Psoas muscle (tissue), 8 donors: Measurements from ENCODE around the gene CTPS2. TPM values are rescaled to one million over a fixed set of nuclear protein-coding genes. Genes with fewer than 3 reads are reported as not detected.

Experiments
- ATAC-seq, 4 donors: fragments of 200-7000 bp; cut with Tn5 transposase; one replicate each; pipeline ENCODE4 v1.9.1; 2020; ENCODE audit warnings: moderate library complexity in 3 of 4, mild to moderate bottlenecking in 2 of 4
- DNase-seq, 2 donors: peaks; one replicate each; pipeline ENCODE4 v3.0.0-alpha.2; 2020
- H3K27ac ChIP-seq: fragments of 200-600 bp; one replicate; pipeline ENCODE4 v1.8.0; 2022
- H3K27me3 ChIP-seq, 3 donors: fragments of 200-600 bp in 1 of 3; one replicate each; pipeline versions ENCODE4 v1.6.1 to v1.8.0; 2013 to 2022; ENCODE audit warnings: low read length in 2 of 3, mild to moderate bottlenecking in 2 of 3, moderate library complexity in 1 of 3; ENCODE audit not compliant: insufficient read depth in 3 of 3
- H3K36me3 ChIP-seq, 2 donors: fragments of 200-600 bp in 1 of 2; one replicate each; pipeline versions ENCODE4 v1.6.1 to v1.8.0; 2013 to 2022; ENCODE audit warnings: low read depth in 1 of 2, mild to moderate bottlenecking in 1 of 2, moderate library complexity in 1 of 2; ENCODE audit not compliant: insufficient read depth in 1 of 2
- H3K4me1 ChIP-seq: fragments of 200-600 bp; one replicate; pipeline ENCODE4 v1.8.0; 2022
- H3K4me3 ChIP-seq: fragments of 200-600 bp; one replicate; pipeline ENCODE4 v1.8.0; 2022; ENCODE audit warnings: mild to moderate bottlenecking
- H3K9me3 ChIP-seq: fragments of 200-600 bp; one replicate; pipeline ENCODE4 v1.8.0; 2022
- WGBS, 3 donors: extraction: QIAGEN DNeasy Blood & Tissue Kit; methylation state at CpG; one replicate each; pipeline versions ENCODE4 v1.1.6 to v1.1.7; 2013; 5-methylcytosine and 5-hydroxymethylcytosine counted together
- intact Hi-C, 2 donors: fragments of 100-400 bp; cut with DNase I; formaldehyde crosslinking; loops; one replicate each; pipeline versions ENCODE4 v1.11.0 to v1.14.2; 2022
- polyA plus RNA-seq, 3 donors: library from polyadenylated mRNA; stranded (reverse); fragments of 200-250 nt; gene quantifications; one replicate each; pipeline ENCODE4 v1.2.3, GENCODE V29; 2013
- total RNA-seq, 4 donors: library from RNA; stranded (reverse); fragmentation: NEBNext Ultra II Directional in 2 of 4; extraction: Animal tissue kit (Norgen Biotek cat#: 25700) in 2 of 4; gene quantifications; one replicate each; pipeline versions ENCODE4 v1.2.1 to v1.2.4, GENCODE V29; 2021 to 2023
- TF ChIP-seq, protein P1 (sequence below): fragments of 200-600 bp; IDR thresholded peaks from one replicate; pipeline ENCODE4 v1.8.0; 2022; ENCODE audit warnings: antibody characterized with exemption
- donor health status: healthy with polysubstance abuse.
- donor health status: DM: no; HTN: no; CAD: no; lungs with moderate emphysema.
- donor health status: Bipolar disorder and iron deficiency.
- donor health status: healthy.
- donor health status: DM: yes; HTN: yes; CAD: no.
- donor health status: DM: no; HTN: no; CAD: no.
- donor health status: DM: no; HTN: no; CAD: no.
- donor health status: DM: yes; HTN: yes; CAD: no.

CTPS2 gene
- total and polyA plus RNA-seq, 7 donors = 1.1 to 3.8 (median 2.5) TPM

DNA sequence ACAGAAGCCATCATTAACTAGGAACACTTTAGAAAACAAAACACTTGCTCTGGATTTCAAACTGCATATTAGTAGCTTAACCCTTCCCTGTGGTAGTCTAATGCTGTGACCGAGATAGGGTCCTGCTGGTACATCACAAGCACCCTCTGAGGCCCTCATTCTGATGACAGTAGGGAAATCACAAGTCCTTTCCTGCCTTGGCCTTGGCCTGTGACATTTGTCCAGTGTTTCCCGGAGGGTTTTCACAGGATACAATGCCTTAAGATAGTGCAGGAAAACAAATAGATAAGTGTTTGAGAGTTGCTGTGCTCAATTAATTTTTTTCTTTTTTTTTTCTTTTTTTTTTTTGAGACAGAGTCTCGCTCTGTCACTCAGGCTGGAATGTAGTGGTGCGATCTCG is 36.0 kb upstream of the CTPS2 start:
- intact Hi-C loops = no loop called here
- no peak for ATAC-seq
- no peaks in the 10 kb centered on the region for H3K9me3 ChIP-seq
- TF ChIP-seq, protein P1, sequence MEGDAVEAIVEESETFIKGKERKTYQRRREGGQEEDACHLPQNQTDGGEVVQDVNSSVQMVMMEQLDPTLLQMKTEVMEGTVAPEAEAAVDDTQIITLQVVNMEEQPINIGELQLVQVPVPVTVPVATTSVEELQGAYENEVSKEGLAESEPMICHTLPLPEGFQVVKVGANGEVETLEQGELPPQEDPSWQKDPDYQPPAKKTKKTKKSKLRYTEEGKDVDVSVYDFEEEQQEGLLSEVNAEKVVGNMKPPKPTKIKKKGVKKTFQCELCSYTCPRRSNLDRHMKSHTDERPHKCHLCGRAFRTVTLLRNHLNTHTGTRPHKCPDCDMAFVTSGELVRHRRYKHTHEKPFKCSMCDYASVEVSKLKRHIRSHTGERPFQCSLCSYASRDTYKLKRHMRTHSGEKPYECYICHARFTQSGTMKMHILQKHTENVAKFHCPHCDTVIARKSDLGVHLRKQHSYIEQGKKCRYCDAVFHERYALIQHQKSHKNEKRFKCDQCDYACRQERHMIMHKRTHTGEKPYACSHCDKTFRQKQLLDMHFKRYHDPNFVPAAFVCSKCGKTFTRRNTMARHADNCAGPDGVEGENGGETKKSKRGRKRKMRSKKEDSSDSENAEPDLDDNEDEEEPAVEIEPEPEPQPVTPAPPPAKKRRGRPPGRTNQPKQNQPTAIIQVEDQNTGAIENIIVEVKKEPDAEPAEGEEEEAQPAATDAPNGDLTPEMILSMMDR = no peak
- H3K4me3 ChIP-seq = no peak overlapping the region
- H3K27ac ChIP-seq = no peak overlapping the region
- H3K27me3 ChIP-seq = no peaks in the 10 kb centered on the region
- 94 to 95% (median 94%) methylated on average over 5 of the region's 5 CpGs for WGBS, 3 donors
- no peaks in the 10 kb centered on the region for H3K4me1 ChIP-seq
- no peak for DNase-seq
- peaks cover 0 to 73% of the 10 kb centered on the region in 2 donors for H3K36me3 ChIP-seq

DNA sequence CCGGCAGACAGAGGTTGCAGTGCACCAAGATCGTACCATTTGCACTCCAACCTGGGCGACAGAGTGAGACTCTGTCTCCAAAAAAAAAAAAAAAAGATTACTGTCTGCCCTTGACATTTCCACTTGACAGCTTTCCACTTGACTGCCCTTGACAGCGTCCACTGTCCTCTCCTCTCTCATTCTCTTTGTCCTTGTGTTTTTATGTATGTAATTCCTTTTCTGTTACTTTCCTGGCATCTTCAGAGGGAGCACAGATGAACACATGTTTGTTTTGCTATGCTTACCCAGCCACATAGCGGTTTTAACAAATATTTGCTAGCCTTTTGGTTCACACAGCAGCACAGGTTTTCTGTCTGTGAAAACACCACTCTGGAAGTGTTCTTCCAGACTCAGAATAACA is 33.2 kb upstream of the CTPS2 start:
- no peak for ATAC-seq
- no peaks in the 10 kb centered on the region for H3K27me3 ChIP-seq
- H3K27ac ChIP-seq = no peak overlapping the region
- H3K36me3 ChIP-seq = peaks cover 0 to 97% of the 10 kb centered on the region in 2 donors
- no peaks in the 10 kb centered on the region for H3K9me3 ChIP-seq
- no peaks in the 10 kb centered on the region for H3K4me1 ChIP-seq
- 79 to 90% (median 89%) methylated on average over 4 to 5 of the region's 5 CpGs for WGBS, 3 donors
- no peak for DNase-seq
- intact Hi-C loops = no loop called here
- TF ChIP-seq, protein P1 = no peak
- no peak overlapping the region for H3K4me3 ChIP-seq

DNA sequence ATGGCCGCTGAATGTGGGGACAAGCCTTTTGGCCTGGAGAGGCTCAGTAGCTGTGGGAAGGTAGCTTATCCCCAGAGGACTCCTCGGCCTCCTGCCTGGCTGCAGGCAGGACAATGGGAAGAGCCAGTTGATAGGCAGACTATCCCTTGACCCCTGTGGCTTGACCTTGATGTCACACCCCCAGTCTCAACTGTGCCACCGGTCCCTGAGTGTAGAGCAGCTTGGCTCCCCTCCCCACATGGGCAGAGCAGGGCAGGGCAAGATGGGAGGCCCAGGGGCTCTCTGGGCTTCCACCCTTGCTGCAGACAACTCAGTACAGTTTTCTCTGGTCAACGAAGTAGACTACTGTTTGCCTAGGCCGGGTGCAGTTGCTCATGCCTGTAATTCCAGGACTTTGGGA is 32.6 kb upstream of the CTPS2 start:
- Histone ChIP-seq H3K4me3 (no peak overlapping the region), H3K27me3 (no peaks in the 10 kb centered on the region), H3K36me3 (peaks cover 0 to 97% of the 10 kb centered on the region in 2 donors), H3K27ac (no peak overlapping the region), H3K9me3 (no peaks in the 10 kb centered on the region), H3K4me1 (no peaks in the 10 kb centered on the region)
- WGBS, 3 donors = 90 to 92% (median 91%) methylated on average over 5 of the region's 5 CpGs
- ATAC-seq (no peak), DNase-seq (no peak)
- TF ChIP-seq, protein P1 = no peak
- intact Hi-C loops = no loop called here

DNA sequence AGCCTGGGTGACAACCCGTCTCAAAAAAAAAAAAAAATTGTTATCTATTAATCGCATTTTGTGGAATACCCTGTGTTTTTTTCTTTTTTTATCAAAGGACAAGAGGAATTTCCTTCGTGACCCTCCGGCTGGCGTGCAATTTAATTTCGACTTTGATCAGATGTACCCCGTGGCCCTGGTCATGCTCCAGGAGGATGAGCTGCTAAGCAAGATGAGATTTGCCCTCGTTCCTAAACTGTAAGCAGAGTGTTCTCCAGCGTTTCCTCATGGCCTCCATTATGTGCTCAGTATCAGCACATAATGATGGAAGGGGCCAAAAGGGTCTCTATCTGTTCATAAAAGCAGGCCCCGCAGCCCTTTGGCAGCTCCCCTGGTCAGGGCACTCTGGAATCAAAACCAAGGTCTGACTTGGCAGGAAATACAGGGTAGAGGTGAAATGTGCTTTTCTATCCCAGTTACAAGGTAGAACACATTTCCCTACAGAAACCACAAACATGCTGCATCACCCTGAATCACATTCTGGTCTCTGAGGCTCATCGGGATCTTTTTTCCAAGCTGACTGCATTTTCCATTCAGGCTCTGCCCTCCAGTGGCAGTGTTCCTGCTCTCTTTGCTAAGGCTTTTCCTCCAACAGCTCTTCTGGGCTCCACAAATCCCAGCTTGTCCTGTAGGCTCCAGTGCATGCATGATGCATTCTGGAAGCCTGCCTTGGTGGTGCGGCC is 31.3 kb upstream of the CTPS2 start:
- H3K9me3 ChIP-seq = no peaks in the 10 kb centered on the region
- peak in 1 of 4 donors; percentile 23 for ATAC-seq
- no peak for DNase-seq
- H3K27ac ChIP-seq = no peak overlapping the region
- peaks cover 0 to 96% of the 10 kb centered on the region in 2 donors for H3K36me3 ChIP-seq
- TF ChIP-seq, protein P1 = no peak
- 94 to 98% (median 96%) methylated on average over 12 of the region's 12 CpGs for WGBS, 3 donors
- no peaks in the 10 kb centered on the region for H3K4me1 ChIP-seq
- H3K27me3 ChIP-seq = no peaks in the 10 kb centered on the region
- H3K4me3 ChIP-seq = no peak overlapping the region
- intact Hi-C loops = no loop called here

DNA sequence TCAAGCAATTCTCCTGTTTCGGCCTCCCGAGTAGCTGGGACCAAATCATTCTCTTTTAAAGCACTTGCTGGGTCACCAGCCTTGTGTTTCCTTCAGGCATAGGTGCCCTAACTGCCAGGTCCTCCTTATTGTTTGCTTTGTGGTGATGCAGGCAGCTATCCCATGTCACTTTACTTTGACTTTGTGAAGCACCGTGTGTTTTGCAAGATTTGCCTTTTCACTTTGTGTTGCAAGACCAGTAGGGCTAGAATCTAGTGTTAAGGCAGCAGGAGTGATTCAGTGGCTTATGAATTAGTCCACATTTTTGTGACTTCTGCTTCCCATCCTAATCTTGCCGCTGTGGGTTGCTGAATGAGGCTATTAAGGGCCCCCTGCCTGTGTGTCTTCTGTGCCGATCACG is 27.1 kb upstream of the CTPS2 start:
- H3K27ac ChIP-seq = no peak overlapping the region
- no peak overlapping the region for H3K4me3 ChIP-seq
- no peak for ATAC-seq
- H3K27me3 ChIP-seq = no peaks in the 10 kb centered on the region
- H3K36me3 ChIP-seq = peaks cover 0 to 96% of the 10 kb centered on the region in 2 donors
- intact Hi-C loops = no loop called here
- TF ChIP-seq, protein P1 = no peak
- H3K4me1 ChIP-seq = no peaks in the 10 kb centered on the region
- WGBS, 3 donors = 59 to 75% (median 63%) methylated on average over 6 of the region's 6 CpGs
- no peak for DNase-seq
- H3K9me3 ChIP-seq = no peaks in the 10 kb centered on the region
